HG02970 (cell line): ENCODE data around the gene KLHDC10.
"Not testable (repeated sequence)": the region's sequence is repeated elsewhere in the genome, so short reads cannot be mapped to it uniquely, and the experiment has no call there.

Experiments used
- ATAC-seq: cut with Tn5 transposase; IDR thresholded peaks from one replicate; pipeline ENCODE4 v1.9.1; 2021; ENCODE audit warnings: mild to moderate bottlenecking, moderate library complexity, moderate number of reproducible peaks; ENCODE audit not compliant: unreplicated experiment, low FRiP score

The KLHDC10 gene

DNA sequence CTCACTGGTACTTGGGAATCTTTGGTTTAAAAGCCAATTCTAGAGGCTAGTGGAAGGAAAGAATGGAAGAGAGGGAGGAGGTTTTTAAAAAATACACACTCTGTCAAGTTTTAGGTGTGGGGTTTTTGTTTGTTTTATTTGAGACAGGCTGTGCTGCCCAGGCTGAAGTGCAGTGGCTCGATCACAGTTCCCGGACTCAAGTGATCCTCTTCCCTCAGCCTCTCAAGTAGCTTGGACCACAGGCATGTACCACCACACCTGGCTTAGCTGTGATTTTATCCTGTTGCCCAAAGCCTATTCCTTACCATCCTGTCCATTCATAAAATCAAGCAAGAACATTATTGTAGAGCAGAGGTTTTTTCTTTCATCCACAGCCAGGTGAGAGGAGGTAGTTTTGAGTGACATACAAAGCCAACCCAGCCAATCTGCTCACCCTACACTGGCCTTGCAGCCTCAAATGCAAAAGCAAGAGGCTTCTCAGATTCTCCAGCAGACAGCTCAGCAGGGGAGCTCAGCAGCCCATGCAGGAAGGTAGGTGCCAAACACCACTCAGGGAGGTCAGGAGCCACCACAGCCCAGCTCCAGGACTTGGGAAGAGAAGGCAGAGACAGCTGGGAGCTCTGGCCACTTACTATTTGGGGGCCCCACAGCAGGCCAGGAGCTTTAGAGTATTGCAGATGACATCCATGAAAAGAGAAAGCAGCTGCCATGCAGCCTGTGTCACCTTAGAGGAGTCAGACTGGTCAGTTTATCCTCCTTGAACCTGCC, 69.0 kb downstream of the KLHDC10 start:
- no peak for ATAC-seq

DNA sequence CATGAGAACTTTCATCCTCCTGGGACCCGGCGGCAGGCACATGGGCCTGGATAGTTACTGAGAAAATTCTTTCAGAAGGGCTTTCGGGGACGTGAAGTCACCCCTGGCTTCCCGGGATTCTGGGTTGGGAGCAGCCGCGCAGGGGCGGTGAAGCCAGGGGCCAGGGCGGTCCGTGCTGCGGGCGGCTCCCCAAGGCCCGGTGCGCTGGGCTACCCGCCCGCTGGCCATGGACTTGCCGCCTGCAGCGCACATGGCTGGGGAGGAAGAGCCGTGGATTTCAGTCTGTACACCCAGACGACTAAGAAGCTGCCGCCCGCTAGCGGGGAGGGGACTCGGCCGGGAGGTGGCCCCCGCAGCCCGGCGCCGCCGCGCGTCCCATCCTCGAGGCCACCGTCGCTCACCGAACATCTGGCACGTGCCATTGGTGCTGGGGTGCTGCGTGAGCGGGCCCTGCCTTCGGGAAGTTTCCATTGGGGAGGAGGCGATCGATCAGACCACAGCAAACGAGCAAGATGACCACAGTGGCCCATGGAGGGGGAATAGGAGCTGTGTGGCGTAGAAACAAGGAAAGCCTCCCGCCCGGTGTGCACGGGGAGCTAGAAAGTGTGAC, 70.3 kb downstream of the KLHDC10 start:
- ATAC-seq: no peak

DNA sequence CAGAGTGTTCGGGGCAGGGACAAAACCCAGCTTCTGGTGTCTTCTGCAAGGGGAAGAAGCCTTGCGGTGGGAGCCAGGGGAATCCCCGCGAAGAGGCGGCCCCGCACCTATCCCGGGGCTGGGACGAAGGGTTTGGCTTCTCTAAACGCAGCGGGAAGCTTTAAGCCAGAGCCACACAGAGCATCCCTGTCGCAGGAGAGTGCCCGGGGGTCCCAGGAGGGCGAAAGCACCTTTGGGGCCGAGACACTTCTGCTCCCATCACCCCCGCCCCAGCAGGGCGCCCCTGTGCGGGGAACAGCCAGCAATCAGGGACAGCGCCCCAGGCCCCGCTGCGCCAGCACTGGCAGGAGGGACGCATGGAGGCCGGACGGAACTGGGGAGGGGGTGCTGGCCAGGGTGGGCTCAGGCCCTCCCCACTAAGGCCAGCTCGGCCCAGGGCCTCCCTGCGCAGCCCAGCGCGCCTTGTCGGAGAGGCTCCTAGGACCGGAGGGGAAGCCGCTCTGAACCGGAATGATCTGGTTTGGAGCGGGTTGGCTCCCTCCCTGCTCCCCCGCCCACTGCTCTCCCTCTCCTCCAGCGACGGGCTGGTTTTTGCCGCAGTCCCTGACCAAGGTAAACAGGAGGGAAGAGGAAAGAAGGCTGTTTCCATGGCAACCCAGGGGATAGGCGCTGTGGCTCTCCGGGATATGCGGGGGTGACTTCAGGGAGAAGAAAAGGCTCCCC, 71.0 kb downstream of the KLHDC10 start:
- ATAC-seq: no peak

DNA sequence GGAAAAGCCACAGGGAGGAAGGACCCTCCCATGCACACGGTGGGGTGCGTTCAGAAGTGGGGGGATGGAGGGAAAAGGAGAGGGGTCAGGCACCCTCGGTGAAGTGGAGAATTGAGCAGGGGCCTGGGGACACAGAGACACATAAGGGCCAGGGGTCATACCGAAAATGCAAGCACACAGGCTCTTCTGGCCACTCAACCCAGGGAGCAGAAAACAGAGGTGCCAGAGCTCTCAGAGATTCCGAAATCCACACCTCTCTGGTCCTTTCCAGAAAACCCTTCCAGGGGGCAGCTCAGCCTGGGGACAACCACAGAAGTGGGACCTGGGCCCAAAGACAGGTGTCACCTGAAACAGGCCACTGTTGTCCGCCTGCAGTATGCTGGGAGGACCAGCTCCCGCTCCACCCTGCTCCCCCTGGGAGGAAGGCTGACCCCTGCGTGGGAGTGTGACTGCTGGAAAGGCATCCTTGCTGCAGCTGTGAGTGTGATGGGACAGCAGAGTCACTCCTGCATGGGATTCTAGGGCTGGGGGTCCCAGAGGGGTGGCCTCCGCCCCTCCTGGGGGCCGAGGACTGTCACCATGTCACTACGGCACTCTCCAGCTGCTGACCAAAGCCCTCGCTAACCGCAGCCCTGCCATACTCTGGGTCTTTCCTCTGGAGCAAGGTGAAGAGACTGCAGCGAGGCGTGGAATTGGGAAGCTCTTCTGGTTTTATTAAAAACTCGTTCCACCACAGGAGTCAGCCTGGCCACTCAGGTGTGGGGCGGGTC, 71.7 kb downstream of the KLHDC10 start:
- ATAC-seq: no peak

DNA sequence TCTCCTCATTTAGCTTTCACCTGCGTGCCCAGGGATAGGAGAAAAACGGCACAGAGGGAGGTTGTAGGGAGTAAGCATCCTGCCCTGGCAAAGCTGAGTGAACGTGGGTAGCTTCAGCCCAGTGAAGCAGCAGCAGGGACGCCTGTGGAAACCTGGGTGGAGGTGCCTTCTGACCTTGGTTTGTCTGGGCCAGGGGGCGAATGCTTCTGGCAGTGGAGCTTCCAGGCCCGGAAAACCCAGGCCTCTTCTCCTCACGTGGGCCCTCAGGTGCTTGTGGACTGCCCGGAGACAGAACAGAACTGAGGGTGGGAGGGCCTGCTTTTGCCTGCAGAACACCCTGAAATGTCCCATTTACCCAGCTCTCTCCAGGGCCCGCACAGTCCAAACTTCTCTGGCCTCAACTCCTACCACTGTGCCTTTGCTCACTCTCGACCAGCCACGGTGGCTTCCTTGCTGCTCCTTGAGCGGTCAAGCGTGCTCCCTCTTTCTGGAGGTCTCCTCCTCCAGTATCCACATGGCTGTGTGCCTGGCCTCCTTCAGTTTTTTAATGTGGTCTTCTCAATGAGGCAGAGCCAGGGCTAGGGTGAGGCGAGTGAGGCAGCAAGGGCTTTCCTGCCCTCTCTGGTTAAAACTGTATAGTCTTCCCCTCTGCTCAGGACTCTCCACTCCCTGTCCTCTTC, 72.5 kb downstream of the KLHDC10 start:
- ATAC-seq: no peak

DNA sequence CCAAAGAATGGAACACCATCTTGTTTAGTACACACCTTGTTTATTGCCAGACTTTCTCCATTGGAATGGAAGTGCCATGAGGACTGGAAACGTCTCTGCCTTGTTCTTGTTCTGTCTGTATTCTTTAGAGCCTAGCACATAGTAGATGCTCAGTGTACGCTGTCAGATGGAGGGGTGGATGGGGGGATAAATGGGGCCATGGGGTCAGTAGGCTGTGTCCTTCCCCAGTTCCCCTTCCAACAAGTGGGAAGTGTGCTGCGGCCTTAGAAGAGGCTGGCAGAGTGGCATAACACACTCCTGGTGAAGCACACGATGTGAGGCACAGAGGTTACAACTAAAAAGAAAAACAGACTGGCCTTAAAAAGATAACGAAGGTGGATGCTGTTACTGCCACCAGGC, 73.0 kb downstream of the KLHDC10 start:
- no peak for ATAC-seq

DNA sequence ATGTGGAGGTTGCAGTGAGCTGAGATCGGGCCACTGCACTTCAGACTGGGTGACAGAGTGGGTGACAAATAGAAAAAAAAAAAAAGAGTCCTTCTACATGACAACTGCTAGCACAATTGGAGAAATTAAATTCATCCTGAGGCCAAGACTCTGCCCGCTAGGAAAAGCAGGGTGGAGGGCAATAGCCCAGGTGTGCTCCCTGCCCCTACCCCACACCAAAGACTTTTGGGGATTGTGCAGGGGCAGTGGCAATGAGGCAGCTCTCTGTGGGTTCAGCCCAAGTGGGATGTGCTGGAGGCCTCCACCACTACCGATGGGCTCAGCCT, 73.6 kb downstream of the KLHDC10 start:
- no peak for ATAC-seq

DNA sequence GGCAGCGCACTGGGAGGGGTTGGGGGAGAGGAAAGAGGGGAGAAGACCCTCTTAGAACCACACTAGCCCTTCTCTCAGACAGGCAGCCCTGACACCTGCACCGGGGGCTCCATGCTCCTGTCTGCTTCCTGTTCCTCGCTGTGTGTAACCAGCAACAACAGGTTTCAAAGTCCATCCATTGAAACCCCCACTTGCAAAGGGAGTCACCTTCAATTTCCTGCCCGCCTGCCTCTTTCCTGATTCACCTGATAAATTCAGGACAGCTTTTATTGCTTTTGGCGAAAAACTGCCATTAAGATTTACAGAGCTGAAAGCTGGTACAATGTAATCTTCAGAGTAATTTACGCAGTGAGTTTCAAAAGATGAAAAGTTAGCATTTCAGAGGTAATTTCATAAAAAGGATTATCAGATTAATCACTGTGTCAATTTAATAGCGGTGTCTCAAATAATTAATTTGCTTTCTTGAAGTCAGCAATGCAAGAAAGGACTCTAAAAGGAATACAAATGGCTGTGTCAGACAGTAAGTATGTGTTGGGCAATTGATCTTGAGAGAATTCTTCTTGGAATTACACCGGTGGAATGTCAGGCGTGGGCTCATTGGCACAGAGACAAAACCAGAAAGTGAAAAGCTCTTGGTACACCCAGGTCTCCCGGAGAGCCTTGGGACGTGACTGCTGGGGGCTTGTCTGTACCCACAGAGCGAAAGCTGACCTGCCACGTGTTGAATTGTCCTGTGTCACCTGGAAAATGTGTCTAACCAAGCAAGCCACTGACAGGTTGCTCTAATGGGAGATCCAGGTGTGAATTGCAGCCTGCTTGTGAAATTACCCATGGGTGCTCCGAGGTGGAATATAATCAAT, 74.2 kb downstream of the KLHDC10 start:
- ATAC-seq: no peak

DNA sequence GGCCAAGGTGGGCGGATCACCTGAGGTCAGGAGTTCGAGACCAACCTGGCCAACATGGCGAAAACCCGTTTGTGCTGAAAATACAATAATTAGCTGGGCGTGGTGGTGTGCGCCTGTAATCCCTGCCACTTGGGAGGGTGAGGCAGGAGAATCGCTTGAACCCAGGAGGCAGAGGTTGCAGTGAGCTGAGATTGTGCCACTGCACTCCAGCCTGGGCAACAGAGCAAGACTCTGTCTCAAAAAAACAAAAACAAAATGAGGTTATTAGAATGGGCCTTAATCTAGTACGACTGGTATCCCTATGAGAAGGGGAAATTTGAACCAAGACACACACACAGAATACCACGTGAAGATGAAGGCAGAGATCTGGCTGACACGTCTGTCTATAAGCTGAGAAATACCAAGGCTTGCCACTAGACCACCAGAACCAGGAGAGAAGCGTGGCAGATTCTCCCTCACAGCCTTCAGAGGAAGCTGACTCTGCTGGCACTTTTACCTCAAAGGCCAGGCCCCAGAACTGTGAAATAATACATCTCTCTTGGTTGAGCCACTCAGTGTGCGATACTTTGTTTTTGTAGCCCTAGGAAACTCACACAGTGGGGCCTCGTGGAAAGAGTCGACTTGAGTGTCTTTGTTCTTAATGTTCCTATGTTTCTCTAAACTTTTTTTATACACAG, 75.2 kb downstream of the KLHDC10 start:
- ATAC-seq: no peak

DNA sequence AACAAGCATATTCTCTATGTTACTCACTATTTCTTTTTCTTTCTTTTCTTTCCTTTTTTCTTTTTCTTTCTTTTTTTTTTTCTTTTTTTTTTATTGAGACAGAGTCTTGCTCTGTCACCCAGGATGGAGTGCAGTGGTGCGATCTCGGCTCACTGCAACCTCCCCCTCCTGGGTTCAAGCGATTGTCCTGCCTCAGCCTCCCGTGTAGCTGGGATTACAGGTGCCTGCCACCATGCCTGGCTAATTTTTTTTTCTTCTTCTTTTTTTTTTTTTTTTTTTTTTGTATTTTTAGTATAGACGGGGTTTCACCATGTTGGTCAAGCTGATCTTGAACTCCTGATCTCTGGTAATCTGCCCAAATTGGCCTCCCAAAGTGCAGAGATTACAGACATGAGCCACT, 75.8 kb downstream of the KLHDC10 start:
- ATAC-seq: not testable (repeated sequence)

DNA sequence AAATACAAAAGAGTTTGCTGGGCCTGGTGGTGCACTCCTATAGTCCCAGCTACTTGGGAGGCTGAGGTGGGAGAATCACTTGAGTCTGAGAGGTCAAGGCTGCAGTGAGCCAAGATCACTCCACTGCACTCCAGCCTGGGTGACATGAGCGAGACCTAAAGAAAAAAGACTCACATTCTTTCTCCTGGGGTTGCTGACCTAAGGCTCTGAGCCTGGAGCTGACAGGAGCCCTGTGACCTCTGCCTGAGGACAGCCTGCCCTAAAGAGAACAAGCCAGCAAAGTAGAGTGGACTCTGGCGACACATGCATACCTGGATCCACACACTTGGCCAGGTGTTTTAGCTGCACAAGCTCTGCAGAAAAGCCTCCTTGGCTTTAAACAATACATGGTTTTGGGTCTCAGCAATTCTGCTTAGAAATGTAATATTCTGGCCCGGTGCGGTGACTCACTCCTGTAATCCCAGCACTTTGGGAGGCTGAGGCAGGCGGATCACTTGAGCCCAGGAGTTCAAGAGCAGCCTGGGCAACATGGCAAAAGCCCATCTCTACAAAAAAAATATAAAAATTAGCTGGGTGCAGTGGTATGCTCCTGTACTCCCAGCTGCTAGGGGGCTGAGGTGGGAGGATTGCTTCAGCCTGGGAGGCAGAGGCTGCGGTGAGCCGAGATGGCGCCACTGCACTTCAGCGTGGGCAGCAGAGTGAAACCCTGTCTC, 76.5 kb downstream of the KLHDC10 start:
- ATAC-seq: no peak

DNA sequence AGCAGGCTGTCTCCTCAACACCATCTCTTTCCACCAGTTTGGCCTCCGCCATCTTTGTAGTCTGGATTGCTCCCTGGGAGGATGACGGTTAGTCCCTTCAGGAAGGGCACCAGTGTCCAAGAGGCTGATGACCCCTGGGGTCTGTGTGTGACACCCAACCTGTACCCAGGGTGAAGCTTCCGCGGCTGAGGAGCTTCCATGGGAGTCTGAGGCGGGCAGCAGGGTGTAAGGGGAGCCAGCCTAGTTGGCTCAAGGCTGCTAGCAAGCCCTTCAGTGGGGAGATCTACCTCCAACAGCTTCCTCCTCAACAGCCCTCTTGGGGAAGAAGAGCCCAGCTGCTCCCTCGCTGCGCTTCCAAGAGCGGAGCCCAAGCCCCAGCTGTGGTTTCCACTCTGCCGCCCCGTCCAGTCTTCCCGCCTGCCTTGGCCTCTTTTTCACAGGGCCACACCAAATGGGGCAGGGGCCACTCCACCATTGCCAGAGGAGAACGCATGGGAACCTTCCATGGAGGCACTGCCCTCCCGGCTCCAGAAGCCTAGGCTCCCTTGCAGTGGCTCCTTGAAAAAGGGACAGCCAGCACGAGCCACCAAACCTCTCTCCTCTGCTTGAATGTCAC, 77.5 kb downstream of the KLHDC10 start:
- no peak for ATAC-seq

DNA sequence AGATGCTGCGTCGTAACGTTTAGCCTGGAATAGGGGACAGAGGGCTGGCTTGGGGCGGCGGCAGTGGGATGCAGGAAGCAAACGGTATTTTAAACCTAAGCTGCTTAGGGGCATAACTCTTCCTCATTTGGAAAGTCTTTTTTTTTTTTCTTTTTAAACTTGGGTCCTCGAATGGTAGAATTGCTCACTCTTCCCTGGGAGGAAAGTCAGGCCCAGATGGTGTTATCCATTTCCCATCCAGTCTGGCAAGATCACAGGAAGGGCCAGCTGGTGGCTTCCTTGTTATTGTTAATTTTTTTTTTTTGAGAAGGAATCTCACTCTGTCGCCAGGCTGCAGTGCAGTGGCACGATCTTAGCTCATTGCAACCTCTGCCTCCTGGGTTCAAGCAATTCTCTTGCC, 78.2 kb downstream of the KLHDC10 start:
- ATAC-seq: no peak

DNA sequence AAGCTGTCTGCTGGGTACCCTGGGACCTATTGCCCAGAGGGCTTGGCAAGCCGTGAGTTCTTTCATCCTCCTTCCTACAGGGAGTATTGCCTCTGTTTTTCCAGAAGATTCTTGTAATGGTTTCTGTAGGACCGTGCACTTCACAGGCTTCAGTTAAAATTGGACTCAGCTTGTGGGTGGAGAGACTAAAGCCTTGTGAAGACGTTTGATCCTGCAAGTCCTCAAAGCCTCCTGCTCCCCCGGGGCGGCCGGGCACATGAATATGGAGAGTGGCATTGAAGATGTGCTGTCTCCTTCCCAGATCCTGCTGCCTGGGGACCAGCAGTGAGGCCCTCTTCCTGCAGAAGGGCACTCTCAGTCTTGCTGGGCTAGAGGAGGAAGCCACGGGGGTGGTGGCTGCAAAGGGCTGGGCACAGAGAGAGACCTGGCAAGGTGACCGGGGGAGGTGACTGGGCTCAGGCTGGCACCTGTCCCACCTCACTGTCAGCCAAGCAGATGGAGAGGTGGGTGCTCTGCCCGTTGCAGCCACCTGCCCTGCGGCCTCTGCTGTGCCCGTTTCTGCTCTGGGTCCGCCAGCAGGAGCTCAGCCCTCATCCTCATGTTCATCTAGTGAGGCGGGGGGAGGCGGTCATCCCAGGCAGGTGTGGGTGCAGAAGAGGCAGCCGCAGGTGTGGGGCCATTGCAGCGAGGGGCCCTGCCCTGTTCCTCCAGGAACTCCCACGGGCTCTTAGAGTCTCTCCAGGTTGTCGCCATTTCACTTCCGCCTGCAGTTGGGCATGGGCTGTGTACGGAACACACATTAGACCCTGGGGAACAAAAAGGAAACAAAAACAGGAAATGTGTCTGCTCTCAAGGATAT, 79.2 kb downstream of the KLHDC10 start:
- ATAC-seq: no peak

DNA sequence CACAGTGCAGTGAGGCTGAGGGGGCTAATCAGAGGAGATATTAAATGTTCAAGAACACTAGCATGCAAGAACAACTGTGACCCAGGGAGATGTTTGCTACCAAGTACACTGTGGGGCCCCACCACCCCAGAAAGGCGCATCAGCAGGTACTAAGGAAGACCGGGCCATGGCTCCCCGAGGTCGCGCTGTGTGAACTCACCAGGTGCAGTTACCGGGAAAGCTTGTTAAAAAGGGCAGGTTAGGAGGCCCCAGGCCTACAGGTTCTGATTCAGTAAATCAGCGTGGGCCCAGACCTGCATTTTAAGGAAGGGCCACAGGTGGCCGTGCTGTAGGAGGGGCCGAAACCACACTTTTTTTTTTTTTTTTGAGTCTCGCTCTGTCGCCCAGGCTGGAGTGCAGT, 80.3 kb downstream of the KLHDC10 start:
- no peak for ATAC-seq

DNA sequence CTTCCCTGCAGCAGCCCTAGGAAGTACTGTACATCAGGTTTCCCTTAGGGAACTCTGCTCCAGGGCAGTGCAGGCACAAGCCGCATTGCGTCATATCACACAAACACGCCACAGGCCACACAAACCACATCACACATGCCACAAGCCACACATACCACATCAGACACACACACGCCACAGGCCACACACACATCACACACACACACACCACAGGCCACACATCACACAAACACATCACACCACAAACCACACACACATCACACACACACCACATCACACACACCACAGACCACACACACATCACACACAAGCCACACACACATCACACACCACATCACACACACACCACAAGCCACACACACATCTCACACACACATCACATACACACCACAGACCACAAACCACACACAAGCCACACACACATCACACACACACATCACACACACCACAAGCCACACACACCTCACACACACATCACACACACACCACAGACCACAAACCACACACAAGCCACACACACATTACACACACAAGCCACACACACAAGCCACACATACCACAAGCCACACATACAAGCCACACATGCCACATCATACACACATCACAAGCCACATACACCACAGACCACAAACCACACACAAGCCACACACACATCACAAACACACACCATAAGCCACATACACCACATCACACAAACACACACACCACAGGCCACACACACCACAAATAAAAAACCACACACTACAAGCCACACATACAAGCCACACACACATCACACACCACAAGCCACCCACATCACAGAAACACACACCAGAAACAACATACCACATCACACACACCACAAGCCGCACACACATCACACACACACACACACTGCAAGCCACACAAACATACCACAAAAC, 81.5 kb downstream of the KLHDC10 start:
- ATAC-seq: no peak
